Measurements from ENCODE around the gene SLC44A4.
"Not testable (repeated sequence)": the region's sequence is repeated elsewhere in the genome, so short reads cannot be mapped to it uniquely, and the experiment has no call there.

Gene SLC44A4

GRCh38 chr6:31859923-31860322 is 18.9 kb downstream of the SLC44A4 start:
- no peak for DNase-seq (ENCODE audit: low read depth in 2 of 2)

- DNase-seq (ENCODE audit: low read depth in 2 of 2): no peak
Observed at GRCh38 chr6:31858707-31859106, 20.1 kb downstream of the SLC44A4 start.

- not testable (repeated sequence) for DNase-seq (ENCODE audit: low read depth in 2 of 2)
Observed at GRCh38 chr6:31857774-31858173, 21.0 kb downstream of the SLC44A4 start.

GRCh38 chr6:31851980-31852718 is 26.6 kb downstream of the SLC44A4 start:
- DNase-seq (ENCODE audit: low read depth in 2 of 2): not testable (repeated sequence)

DNA sequence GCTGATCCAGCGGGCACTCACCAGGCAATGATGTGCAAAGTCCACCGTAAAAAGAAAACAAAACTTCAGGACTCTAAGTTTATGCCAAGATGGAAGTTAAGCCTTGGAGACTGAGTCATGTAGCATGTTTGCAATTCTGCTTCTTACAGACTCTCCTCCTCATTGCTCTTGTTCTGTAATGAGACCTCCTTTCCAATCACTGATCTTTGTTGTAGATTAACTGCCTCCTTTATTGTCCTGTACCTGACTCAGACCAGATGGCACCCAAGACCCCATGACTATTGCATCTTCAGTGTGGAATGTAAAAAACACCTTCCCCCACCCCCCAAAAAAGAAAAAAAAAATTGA is 27.3 kb downstream of the SLC44A4 start:
- no peak for DNase-seq (ENCODE audit: low read depth in 2 of 2)

GRCh38 chr6:31850765-31851484 is 27.9 kb downstream of the SLC44A4 start:
- DNase-seq (ENCODE audit: low read depth in 2 of 2): no peak

- no peak for DNase-seq (ENCODE audit: low read depth in 2 of 2)
Observed at GRCh38 chr6:31847276-31847978, 31.4 kb downstream of the SLC44A4 start.

DNA sequence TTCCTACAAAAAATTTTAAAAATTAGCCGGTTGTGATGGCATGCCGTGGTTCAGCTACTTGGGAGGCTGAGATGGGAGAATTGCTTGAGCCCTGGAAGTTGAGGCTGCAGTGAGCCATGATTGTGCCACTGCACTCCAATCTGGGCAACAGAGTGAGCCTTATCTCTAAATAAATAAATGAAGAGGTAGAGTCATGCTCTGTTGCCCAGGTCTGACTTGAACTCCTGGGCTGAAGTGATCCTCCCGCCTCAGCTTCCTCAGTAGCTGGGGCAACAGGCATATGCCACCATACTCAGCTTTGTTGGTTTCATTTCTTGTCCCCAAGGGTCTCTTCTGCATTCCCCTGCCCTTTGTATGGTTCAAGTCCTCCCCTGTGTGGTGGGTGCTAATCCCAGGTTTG is 34.3 kb downstream of the SLC44A4 start:
- no peak for DNase-seq (ENCODE audit: low read depth in 2 of 2)

DNA sequence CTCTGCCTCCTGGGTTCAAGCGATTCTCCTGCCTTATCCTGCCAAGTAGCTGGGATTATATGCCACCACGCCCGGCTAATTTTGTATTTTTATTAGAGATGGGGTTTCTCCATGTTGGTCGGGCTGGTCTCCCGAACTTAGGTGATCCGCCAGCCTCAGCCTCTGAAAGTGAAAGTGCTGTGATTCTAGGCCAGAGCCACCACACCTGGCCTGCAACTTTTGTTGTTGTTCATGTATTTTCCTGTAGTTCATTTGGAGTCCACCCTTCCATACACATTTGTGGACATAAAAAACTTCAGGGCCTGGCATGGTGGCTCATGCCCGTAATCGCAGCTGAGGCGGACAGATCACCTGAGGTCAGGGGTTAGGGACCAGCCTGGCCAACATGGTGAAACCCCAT is 36.7 kb downstream of the SLC44A4 start:
- DNase-seq (ENCODE audit: low read depth in 2 of 2): no peak

GRCh38 chr6:31839779-31840126 is 39.0 kb downstream of the SLC44A4 start:
- not testable (repeated sequence) for DNase-seq (ENCODE audit: low read depth in 2 of 2)

DNA sequence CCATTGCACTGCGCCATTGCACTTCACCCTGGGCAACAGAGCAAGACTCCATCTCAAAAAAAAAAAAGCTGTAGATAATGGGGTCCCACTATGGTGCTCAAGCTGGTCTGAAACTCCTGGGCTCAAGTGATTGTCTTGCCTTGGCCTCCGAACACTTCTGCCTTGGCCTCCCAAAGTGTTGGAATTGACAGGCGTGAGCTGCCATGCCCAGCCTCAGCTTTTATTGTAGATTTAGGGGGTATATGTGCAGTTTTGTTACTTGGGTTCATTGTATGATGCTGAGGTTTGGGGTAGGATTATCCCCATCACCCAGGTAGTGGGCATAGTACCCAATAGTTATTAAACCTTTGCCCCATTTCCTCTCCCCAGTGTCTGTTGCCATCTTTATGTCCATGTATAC is 39.8 kb downstream of the SLC44A4 start:
- DNase-seq (ENCODE audit: low read depth in 2 of 2): no peak

DNA sequence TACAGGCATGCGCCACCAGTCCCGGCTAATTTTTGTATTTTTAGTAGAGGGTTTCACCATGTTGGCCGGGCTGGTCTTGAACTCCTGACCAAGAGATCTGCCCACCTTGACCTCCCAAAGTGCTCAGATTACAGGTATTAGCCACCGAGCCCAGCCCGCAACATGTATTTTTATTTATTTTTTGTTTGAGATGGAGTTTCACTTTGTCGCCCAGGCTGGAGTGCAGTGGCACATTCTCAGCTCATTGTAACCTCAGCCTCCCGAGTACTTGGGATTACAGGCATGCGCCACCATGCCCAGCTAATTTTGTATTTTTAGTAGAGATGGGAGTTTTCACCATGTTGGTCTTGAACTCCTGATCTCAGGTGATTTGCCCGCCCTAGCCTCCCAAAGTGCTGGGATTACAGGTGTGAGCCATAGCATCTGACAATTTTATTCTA is 40.7 kb downstream of the SLC44A4 start:
- DNase-seq (ENCODE audit: low read depth in 2 of 2): not testable (repeated sequence)

DNA sequence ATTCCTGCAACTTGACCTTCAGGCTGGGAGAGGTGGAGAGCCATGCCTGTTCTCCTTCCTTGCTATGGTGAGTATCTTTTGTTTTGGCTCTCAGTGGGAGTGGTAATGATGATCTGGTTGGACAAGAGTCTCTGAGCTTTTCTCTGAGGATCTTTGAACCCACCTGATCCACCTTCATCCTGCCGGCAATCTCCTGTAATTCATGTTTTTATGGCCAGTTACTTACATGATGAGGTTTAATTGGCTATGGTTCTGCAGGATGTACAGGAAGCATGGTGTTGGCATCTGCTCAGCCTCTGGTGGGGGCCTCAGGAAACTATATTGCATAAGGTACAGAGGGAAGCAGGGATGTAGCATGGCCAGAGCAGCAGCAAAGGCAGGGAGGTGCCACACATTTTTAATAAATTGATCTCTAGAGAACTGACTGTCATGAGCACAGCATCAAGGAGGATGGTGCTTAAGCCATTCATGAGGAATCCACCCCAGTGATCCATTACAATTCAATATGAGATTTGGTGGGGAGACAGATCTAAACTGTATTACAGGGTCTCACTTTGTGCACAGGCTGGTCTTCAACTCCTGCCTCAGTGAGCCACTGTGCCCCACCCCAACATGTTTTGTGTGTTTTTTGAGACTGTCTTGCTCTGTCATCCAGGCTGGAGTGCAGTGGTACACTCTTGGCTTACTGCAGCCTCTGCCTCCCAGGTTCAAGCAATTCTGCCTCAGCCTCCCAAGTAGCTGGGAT is 41.3 kb downstream of the SLC44A4 start:
- DNase-seq (ENCODE audit: low read depth in 2 of 2): no peak

DNA sequence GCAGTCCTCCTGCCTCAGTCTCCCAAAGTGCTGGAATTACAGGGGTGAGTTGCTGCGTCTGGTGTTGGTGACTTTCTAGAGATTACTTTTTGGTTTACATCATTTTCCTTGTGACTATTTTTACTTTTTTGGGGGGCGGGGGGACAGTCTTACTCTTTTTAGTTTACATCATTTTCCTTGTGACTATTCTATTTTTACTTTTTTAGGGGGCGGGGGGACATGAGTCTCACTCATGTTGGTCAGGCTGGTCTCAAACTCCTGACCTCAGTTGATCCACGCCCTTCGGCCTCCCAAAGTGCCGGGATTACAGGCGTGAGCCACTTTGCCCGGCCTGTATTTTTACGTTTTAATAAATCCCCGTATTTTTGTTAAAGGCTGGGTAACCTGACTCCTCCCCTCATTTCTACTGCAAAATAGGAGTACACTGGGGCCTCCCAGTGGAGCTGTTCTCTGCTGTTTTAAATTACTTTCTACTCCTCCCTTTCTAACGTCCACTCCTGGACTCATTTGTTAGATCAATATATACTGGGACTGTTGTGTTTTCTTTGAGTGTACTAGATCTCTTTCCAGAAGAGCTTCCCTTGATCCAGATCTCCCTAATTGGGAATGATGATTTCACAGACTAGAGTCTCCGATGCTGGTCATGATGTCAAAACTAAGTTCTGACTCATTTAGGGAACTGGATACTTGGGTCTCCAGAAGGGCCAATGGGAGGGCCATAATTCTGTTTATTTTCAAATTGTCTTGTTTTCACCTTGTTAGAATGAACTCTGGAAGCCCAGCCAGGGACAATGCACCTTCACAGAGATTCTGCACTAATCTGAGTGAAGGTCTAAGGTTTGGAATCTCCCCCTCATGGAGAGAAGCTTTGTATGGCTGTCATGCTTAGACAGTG is 42.1 kb downstream of the SLC44A4 start:
- no peak for DNase-seq (ENCODE audit: low read depth in 2 of 2)

DNA sequence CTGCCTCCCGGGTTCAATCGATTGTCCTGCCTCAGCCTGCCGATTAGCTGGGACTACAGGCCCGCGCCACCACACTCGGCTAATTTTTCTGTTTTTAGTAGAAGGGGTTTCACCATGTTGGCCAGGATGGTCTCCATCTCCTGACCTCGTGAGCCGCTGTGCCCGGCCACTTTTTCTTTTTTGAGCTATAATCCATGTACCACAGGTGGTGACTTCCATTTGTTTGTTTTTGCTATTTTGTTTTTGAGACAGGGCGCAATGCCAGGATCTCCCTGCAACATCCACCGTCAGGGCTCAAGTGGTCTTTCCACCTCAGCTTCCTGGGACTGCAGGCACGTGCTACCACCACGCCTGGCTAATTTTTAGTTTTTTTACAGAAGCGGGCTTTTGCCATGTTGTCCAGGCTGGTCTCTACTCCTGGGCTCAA is 42.7 kb downstream of the SLC44A4 start:
- DNase-seq (ENCODE audit: low read depth in 2 of 2): no peak

DNA sequence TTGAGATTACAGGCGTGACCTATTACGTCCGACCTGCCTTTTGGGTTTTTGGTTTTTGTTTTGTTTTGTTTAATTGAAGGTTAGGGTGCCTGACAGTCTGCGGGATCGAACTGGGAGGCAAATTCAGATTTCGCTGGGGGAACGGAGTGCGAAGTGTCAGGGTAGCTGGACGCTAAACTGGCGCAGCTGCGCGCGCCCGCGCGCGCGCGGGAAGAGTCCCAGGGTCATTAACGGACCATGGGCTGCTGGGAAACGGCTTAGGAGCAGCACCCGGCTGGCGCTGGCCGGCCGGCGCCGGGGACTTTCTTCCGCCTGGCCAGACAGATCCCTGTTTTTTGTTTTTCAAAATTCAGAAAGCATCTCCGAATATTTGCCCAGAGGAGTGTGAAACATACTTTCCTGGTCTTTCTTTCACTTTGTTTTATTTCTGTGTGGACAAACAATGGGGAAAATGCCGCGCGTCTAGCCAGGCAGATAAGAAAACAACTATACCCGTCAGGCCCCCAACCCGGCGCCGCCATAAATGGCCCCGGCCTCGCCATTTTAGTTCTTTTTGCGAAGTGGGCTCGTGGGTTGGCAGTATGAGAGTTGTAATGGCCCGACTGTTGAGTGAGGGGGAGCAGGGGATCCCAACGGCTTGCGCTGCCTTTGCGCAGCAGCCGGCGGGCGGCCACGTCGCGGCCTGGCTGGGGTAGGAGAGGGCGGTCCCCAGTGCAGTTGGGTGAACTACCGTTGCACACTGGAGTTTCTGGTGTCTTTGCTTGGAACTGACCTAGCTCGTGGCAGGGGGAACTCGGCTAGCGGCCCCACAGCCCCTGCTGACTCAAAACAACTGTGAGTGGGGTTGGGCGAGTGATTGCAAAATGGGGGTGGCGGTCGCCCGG is 44.2 kb downstream of the SLC44A4 start:
- peak; percentile 72 to 80 for DNase-seq (ENCODE audit: low read depth in 2 of 2)

- no peak for DNase-seq (ENCODE audit: low read depth in 2 of 2)
Observed at GRCh38 chr6:31831350-31832215, 47.2 kb downstream of the SLC44A4 start.

DNA sequence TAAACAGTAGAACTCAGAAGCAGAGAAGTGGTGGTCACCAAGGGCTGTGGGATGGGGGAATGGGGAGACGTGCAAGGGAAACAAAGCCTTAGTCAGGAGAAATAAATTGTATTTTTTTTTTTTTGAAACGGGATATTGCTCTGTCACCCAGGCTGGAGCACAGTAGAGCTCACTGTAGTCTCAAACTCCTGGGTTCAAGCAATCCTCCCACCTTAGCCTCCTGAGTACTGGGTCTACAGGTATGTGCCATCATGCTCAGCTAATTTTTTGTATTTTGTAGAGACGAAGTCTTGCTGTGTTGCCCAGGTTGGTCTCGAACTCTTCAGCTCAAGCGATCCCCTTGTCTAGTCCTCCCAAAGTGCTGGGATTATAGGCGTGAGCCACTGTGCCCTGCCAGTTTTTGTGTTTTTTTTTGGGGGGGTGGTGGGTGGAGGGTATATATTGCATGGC is 47.9 kb downstream of the SLC44A4 start:
- no peak for DNase-seq (ENCODE audit: low read depth in 2 of 2)

All from stimulated activated CD4-positive, alpha-beta T cell treated with anti-CD3 and anti-CD28 coated beads, Interleukin-1b, Interleukin-23, amount 100 ng/mL, for 4 hours (primary cell).